Activated CD4-positive, alpha-beta T cell treated with anti-CD3 and anti-CD28 coated beads, Interleukin-2, amount 50 U/mL, for 4 hours (primary cell): Measurements from ENCODE around the gene TPGS1.

Source experiments
- DNase-seq, 2 experiments: peaks; one replicate each; pipeline ENCODE4 v3.0.0-alpha.2; 2020

Gene TPGS1

GRCh38 chr19:507286-508203, at the start of gene TPGS1:
TSS of gene TPGS1 (plus strand) at chr19:507497. CDS start at chr19:507507, 10 bp downstream.
- DNase-seq: peak; percentile 56 to 81

- no peak for DNase-seq
Measured at GRCh38 chr19:457636-458035, 49.7 kb upstream of the TPGS1 start.

- DNase-seq: no peak
Measured at GRCh38 chr19:458091-459042, 48.9 kb upstream of the TPGS1 start.

- DNase-seq: no peak
Measured at GRCh38 chr19:459724-460511, 47.4 kb upstream of the TPGS1 start.

- DNase-seq: no peak
Measured at GRCh38 chr19:460877-461720, 46.2 kb upstream of the TPGS1 start, which contains the start of gene SHC2. TSS of gene SHC2 (minus strand) at chr19:461033. CDS start at chr19:460996, 37 bp downstream.

- no peak for DNase-seq
Measured at GRCh38 chr19:461721-462551, 45.4 kb upstream of the TPGS1 start.

GRCh38 chr19:463483-464207, 43.7 kb upstream of the TPGS1 start:
- no peak for DNase-seq

GRCh38 chr19:464208-464545, 43.1 kb upstream of the TPGS1 start:
- no peak for DNase-seq

- DNase-seq: no peak
Measured at GRCh38 chr19:465056-465816, 42.1 kb upstream of the TPGS1 start.

GRCh38 chr19:467554-467953, 39.7 kb upstream of the TPGS1 start:
- no peak for DNase-seq

- no peak for DNase-seq
Measured at GRCh38 chr19:468587-469256, 38.6 kb upstream of the TPGS1 start.

- DNase-seq: no peak
Measured at GRCh38 chr19:469833-470232, 37.5 kb upstream of the TPGS1 start.

GRCh38 chr19:470701-471100, 36.6 kb upstream of the TPGS1 start:
- no peak for DNase-seq

GRCh38 chr19:472005-472858, 35.1 kb upstream of the TPGS1 start:
- no peak for DNase-seq

- DNase-seq: no peak
Measured at GRCh38 chr19:474126-475078, 32.9 kb upstream of the TPGS1 start.

GRCh38 chr19:475360-475759, 31.9 kb upstream of the TPGS1 start:
- DNase-seq: no peak
